KBM-7 (cell line): ENCODE measurements around the gene ZNF202.

ENCODE experiments used
- DNase-seq: peaks from one replicate; pipeline ENCODE4 v3.0.0-alpha.2; 2015
- in situ Hi-C: fragments of 300-500 bp; cut with MboI; formaldehyde crosslinking; loops from 2 replicates; pipeline ENCODE4 v1.14.3; 2020; ENCODE audit warnings: low sequenced_read_pairs, low pct_unique_long_range_greater_than_20kb, mixed read lengths

Gene ZNF202

GRCh38 chr11:123696183-123696582 is 45.3 kb downstream of the ZNF202 start:
- DNase-seq: no peak
- in situ Hi-C loops: no loop called here

GRCh38 chr11:123695231-123695630 is 46.2 kb downstream of the ZNF202 start:
- in situ Hi-C loops: no loop called here
- no peak for DNase-seq

GRCh38 chr11:123694551-123694950 is 46.9 kb downstream of the ZNF202 start:
- in situ Hi-C loops: no loop called here
- no peak for DNase-seq

- DNase-seq: no peak
- in situ Hi-C loops: no loop called here
Observed at GRCh38 chr11:123692961-123693360, 48.5 kb downstream of the ZNF202 start.

- no peak for DNase-seq
- in situ Hi-C loops: no loop called here
Observed at GRCh38 chr11:123690485-123690884, 51.0 kb downstream of the ZNF202 start.

- in situ Hi-C loops: no loop called here
Observed at GRCh38 chr11:123684601-123685000, 56.9 kb downstream of the ZNF202 start.

GRCh38 chr11:123683428-123684170 is 57.9 kb downstream of the ZNF202 start:
- in situ Hi-C loops: no loop called here
- DNase-seq: no peak

More at GRCh38 chr11:123684601-123685000, 56.9 kb downstream of the ZNF202 start:
- no peak for DNase-seq

- in situ Hi-C loops: no loop called here
- no peak for DNase-seq
Observed at GRCh38 chr11:123682696-123683410, 58.6 kb downstream of the ZNF202 start.

- in situ Hi-C loops: no loop called here
- DNase-seq: no peak
Observed at GRCh38 chr11:123681030-123681429, 60.4 kb downstream of the ZNF202 start.

GRCh38 chr11:123678246-123678645 is 63.2 kb downstream of the ZNF202 start:
- no peak for DNase-seq
- in situ Hi-C loops: no loop called here

GRCh38 chr11:123677510-123677909 is 64.0 kb downstream of the ZNF202 start:
- DNase-seq: no peak
- in situ Hi-C loops: no loop called here

GRCh38 chr11:123674297-123674696 is 67.2 kb downstream of the ZNF202 start:
- in situ Hi-C loops: no loop called here
- DNase-seq: no peak
